ENCODE measurements around the gene PLA2G5.

DNA sequence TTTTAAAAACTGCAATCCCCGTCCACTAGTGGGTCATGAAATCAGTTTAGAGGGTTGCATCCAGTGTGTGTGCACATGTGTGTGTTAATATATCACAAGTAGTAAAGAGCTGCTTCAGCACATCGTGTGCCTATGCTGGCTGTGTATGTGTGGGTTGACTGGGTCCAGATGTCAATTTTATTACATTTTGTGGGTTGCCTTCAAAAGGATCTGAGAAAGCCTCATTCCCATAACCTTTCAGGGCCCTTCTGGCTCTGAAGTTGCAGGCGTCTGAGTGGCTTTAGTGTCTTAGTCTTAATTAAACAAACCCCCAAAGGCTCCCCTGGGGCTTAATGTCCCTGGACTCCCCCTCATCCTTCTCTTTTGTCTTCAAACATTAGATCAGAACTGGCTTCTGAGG is 29.5 kb downstream of the PLA2G5 start:
- TF ChIP-seq, protein P1, sequence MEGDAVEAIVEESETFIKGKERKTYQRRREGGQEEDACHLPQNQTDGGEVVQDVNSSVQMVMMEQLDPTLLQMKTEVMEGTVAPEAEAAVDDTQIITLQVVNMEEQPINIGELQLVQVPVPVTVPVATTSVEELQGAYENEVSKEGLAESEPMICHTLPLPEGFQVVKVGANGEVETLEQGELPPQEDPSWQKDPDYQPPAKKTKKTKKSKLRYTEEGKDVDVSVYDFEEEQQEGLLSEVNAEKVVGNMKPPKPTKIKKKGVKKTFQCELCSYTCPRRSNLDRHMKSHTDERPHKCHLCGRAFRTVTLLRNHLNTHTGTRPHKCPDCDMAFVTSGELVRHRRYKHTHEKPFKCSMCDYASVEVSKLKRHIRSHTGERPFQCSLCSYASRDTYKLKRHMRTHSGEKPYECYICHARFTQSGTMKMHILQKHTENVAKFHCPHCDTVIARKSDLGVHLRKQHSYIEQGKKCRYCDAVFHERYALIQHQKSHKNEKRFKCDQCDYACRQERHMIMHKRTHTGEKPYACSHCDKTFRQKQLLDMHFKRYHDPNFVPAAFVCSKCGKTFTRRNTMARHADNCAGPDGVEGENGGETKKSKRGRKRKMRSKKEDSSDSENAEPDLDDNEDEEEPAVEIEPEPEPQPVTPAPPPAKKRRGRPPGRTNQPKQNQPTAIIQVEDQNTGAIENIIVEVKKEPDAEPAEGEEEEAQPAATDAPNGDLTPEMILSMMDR (conservative IDR thresholded peaks at IDR 0.05), result no peak
- TF ChIP-seq ZFX (IDR thresholded peaks at IDR 0.05), result no peak
